Omental fat pad (tissue), 4 donors: ENCODE data around the gene PIGS. TPM values are rescaled to one million over a fixed set of nuclear protein-coding genes. Genes with fewer than 3 reads are reported as not detected.
"Not testable (repeated sequence)": the region's sequence is repeated elsewhere in the genome, so short reads cannot be mapped to it uniquely, and the experiment has no call there.

Experiments used
- ATAC-seq: fragments of 150-250 bp; one replicate; pipeline ENCODE4 v1.9.1; 2016; ENCODE audit warnings: mild to moderate bottlenecking, moderate library complexity; ENCODE audit not compliant: low FRiP score
- DNase-seq: peaks from one replicate; pipeline ENCODE4 v3.0.0-alpha.2; 2019; ENCODE audit warnings: low spot score
- total RNA-seq, 4 donors: library from RNA; depleted of rRNA; stranded (reverse); fragments of >200 nt; gene quantifications; one replicate each; pipeline ENCODE4 v1.1.0, GENCODE V29; 2016
- TF ChIP-seq, protein P1 (sequence below), 3 donors: fragments of 450-650 bp; IDR thresholded peaks; one replicate each; pipeline ENCODE4 v1.5.1; 2016 to 2017; ENCODE audit warnings: antibody characterized with exemption in 3 of 3, mild to moderate bottlenecking in 3 of 3, moderate library complexity in 2 of 3

The PIGS gene
- total RNA-seq, 4 donors from 2014 or later = 33.1 to 55.5 (median 45.2) TPM

- ATAC-seq = no peak
- no peak for DNase-seq
Measured at GRCh38 chr17:28523186-28523585, 48.1 kb downstream of the PIGS start.

DNA sequence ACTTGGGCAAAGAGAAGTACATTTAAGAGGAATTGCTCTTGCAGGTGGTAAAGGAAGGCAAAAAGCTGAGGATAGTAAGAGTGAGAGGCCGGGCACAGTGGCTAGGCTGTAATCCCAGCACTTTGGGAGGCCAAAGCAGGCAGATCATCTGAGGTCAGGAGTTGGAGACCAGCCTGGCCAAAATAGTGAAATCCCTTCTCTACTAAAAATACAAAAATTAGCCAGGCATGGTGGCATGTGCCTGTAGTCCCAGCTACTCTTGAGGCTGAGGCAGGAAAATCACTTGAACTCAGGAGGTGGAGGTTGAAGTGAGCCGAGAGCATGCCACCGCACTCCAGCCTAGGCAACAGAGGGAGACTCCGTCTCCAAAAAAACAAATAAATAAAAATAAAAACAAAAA lies 49.0 kb downstream of the PIGS start:
- DNase-seq, ATAC-seq: not testable (repeated sequence)

More at GRCh38 chr17:28523186-28523585, 48.1 kb downstream of the PIGS start:
- TF ChIP-seq, protein P1, sequence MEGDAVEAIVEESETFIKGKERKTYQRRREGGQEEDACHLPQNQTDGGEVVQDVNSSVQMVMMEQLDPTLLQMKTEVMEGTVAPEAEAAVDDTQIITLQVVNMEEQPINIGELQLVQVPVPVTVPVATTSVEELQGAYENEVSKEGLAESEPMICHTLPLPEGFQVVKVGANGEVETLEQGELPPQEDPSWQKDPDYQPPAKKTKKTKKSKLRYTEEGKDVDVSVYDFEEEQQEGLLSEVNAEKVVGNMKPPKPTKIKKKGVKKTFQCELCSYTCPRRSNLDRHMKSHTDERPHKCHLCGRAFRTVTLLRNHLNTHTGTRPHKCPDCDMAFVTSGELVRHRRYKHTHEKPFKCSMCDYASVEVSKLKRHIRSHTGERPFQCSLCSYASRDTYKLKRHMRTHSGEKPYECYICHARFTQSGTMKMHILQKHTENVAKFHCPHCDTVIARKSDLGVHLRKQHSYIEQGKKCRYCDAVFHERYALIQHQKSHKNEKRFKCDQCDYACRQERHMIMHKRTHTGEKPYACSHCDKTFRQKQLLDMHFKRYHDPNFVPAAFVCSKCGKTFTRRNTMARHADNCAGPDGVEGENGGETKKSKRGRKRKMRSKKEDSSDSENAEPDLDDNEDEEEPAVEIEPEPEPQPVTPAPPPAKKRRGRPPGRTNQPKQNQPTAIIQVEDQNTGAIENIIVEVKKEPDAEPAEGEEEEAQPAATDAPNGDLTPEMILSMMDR (IDR thresholded peaks at IDR 0.05) = no peak

- TF ChIP-seq, protein P1 (IDR thresholded peaks at IDR 0.05) = no peak
- no peak for ATAC-seq
- no peak for DNase-seq
Measured at GRCh38 chr17:28521311-28522085, 49.8 kb downstream of the PIGS start.

DNA sequence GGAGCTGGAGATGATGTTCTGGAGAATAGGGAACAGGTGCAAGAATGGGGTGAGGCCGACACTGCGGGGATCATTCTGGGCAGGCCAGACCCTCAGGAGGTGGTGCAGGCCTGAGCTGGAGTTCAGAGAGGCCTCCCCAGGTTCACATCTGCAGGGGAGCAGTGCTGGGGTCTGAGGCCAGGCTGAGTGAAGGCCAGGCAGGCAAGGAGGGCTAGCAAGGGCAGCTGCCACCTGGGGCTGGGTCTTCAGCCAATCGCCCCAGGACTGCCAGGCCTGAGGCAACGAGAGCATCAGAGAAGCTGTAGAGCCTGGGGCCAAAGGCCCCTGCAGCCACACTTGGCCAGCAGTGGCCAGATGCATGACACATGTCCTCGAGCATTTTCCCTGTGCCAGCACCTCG lies 50.6 kb downstream of the PIGS start:
- no peak for DNase-seq
- TF ChIP-seq, protein P1 (IDR thresholded peaks at IDR 0.05) = no peak
- ATAC-seq = no peak

GRCh38 chr17:28519236-28519635 lies 52.1 kb downstream of the PIGS start:
- DNase-seq (no peak), ATAC-seq (no peak)
- TF ChIP-seq, protein P1 (IDR thresholded peaks at IDR 0.05) = no peak

GRCh38 chr17:28518578-28518977 lies 52.7 kb downstream of the PIGS start:
- TF ChIP-seq, protein P1 (IDR thresholded peaks at IDR 0.05) = no peak
- DNase-seq = no peak

DNA sequence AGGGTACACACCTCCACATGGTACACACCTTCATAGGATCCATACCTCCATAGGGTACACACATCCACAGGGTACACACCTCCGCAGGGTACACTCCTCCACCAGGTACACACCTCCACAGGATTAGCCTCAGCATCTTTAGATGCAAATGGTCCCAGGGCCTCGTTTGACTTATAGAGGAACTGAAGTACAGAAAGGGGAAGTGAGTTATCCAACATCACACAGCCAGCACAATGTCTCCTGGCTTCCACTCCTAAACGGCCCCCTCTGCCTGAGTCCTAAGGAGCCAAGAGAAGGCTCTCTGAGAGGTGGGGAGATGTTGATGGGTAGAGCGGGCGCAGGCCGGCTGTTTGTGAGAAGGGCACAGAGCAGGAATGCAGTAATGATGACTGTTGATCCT lies 53.2 kb downstream of the PIGS start:
- ATAC-seq (no peak), DNase-seq (no peak)
- TF ChIP-seq, protein P1 (IDR thresholded peaks at IDR 0.05) = no peak

More at GRCh38 chr17:28518578-28518977, 52.7 kb downstream of the PIGS start:
- no peak for ATAC-seq
